ENCODE measurements around the gene ALDOB. TPM values are rescaled to one million over a fixed set of nuclear protein-coding genes. Genes with fewer than 3 reads are reported as not detected.

ALDOB gene
- total and polyA plus RNA-seq, 2 of the 13 experiments (the other 11 are each of a cell fraction or from before 2014, with no cell fraction given), result 0.29 to 0.97 TPM

DNA sequence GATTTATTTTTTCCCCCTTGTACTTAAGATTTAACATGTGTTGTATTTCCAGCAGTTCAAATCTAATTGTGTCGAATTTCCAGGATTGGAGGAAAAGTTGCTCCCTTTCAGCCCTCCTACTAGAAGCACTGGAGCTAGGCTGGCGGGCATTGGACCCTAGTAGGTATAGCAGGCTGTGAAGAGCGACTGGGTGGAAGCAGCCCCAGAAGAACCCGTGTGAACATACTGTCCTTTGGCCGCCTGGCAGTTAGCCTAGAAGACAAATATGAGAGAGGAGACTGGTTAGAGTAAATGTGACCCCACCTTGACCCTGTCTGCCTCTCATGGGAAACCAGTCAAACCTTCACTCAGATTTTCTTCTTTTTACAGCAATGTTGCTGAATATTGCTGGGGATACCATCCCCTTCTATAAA lies 13.9 kb downstream of the ALDOB start (continued):
- TF ChIP-seq ZNF687 (CRISPR knock-in tag; IDR thresholded peaks at IDR 0.05) (peak; percentile 36; the same call in 1 of the 2 replicates), SMARCC2 (IDR thresholded peaks at IDR 0.05) (no peak), RARA (CRISPR knock-in tag; IDR thresholded peaks at IDR 0.05) (peak; percentile 100), ZNF740 (CRISPR knock-in tag; IDR thresholded peaks at IDR 0.05) (no peak), ZNF564 (CRISPR knock-in tag; IDR thresholded peaks at IDR 0.05) (no peak), KAT2B (IDR thresholded peaks at IDR 0.05; ENCODE audit: borderline replicate concordance, low read depth, low read length) (no peak), REST (IDR thresholded peaks at IDR 0.05; ENCODE audit: borderline replicate concordance in 1 of 2, low read depth in 1 of 2, low read length in 2 of 2) (peak in 1 of 2 experiments; percentile 64; a peak in 1 of 4 replicates), ZSCAN12 (CRISPR knock-in tag; IDR thresholded peaks at IDR 0.05) (no peak), REPIN1 (CRISPR knock-in tag; IDR thresholded peaks at IDR 0.05; ENCODE audit: borderline replicate concordance, low read depth) (peak; percentile 90; the same call in 1 of the 2 replicates), AHDC1 (CRISPR knock-in tag; IDR thresholded peaks at IDR 0.05; ENCODE audit: borderline replicate concordance) (peak; percentile 87)
- TF ChIP-seq, protein P1, sequence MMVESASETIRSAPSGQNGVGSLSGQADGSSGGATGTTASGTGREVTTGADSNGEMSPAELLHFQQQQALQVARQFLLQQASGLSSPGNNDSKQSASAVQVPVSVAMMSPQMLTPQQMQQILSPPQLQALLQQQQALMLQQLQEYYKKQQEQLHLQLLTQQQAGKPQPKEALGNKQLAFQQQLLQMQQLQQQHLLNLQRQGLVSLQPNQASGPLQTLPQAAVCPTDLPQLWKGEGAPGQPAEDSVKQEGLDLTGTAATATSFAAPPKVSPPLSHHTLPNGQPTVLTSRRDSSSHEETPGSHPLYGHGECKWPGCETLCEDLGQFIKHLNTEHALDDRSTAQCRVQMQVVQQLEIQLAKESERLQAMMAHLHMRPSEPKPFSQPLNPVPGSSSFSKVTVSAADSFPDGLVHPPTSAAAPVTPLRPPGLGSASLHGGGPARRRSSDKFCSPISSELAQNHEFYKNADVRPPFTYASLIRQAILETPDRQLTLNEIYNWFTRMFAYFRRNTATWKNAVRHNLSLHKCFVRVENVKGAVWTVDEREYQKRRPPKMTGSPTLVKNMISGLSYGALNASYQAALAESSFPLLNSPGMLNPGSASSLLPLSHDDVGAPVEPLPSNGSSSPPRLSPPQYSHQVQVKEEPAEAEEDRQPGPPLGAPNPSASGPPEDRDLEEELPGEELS (CRISPR knock-in tag; IDR thresholded peaks at IDR 0.05), result peak; percentile 81
